HG03139 (cell line): Measurements from ENCODE around the gene HAX1.
"Not testable (repeated sequence)": the region's sequence is repeated elsewhere in the genome, so short reads cannot be mapped to it uniquely, and the experiment has no call there.

Experiments
- ATAC-seq: cut with Tn5 transposase; IDR thresholded peaks from one replicate; pipeline ENCODE4 v1.9.1; 2021; ENCODE audit not compliant: unreplicated experiment

The HAX1 gene

GRCh38 chr1:154272217-154272998 is at the start of gene HAX1:
HAX1 (plus strand) TSS chr1:154272629; CDS start chr1:154272724, 95 bp downstream.
- peak; percentile 85 for ATAC-seq

GRCh38 chr1:154222918-154223317 is 49.5 kb upstream of the HAX1 start:
- no peak for ATAC-seq

- no peak for ATAC-seq
Observed at GRCh38 chr1:154223621-154224020, 48.8 kb upstream of the HAX1 start.

- no peak for ATAC-seq
Observed at GRCh38 chr1:154225370-154225769, 47.1 kb upstream of the HAX1 start.

GRCh38 chr1:154231112-154231511 is 41.3 kb upstream of the HAX1 start:
- not testable (repeated sequence) for ATAC-seq

- not testable (repeated sequence) for ATAC-seq
Observed at GRCh38 chr1:154233127-154233526, 39.3 kb upstream of the HAX1 start.

GRCh38 chr1:154236855-154237254 is 35.6 kb upstream of the HAX1 start:
- ATAC-seq, result no peak

GRCh38 chr1:154237435-154237834 is 35.0 kb upstream of the HAX1 start:
- ATAC-seq, result no peak

- no peak for ATAC-seq
Observed at GRCh38 chr1:154237880-154238506, 34.4 kb upstream of the HAX1 start.

- no peak for ATAC-seq
Observed at GRCh38 chr1:154239491-154239890, 32.9 kb upstream of the HAX1 start.

- no peak for ATAC-seq
Observed at GRCh38 chr1:154240294-154240833, 32.1 kb upstream of the HAX1 start.

- no peak for ATAC-seq
Observed at GRCh38 chr1:154241703-154242351, 30.6 kb upstream of the HAX1 start.

- ATAC-seq, result no peak
Observed at GRCh38 chr1:154253671-154254070, 18.8 kb upstream of the HAX1 start.

GRCh38 chr1:154256686-154257085 is 15.7 kb upstream of the HAX1 start:
- no peak for ATAC-seq

- ATAC-seq, result no peak
Observed at GRCh38 chr1:154258784-154259183, 13.6 kb upstream of the HAX1 start.

- no peak for ATAC-seq
Observed at GRCh38 chr1:154260127-154260526, 12.3 kb upstream of the HAX1 start.

GRCh38 chr1:154263465-154264332 is 8.7 kb upstream of the HAX1 start:
- no peak for ATAC-seq

GRCh38 chr1:154264454-154264853 is 8.0 kb upstream of the HAX1 start:
- ATAC-seq, result no peak

GRCh38 chr1:154265586-154265985 is 6.8 kb upstream of the HAX1 start:
- ATAC-seq, result no peak

GRCh38 chr1:154270833-154271232 is 1.6 kb upstream of the HAX1 start:
- no peak for ATAC-seq
